ENCODE measurements around the gene NLGN1. TPM values are rescaled to one million over a fixed set of nuclear protein-coding genes. Genes with fewer than 3 reads are reported as not detected.

NLGN1 gene
- total and polyA plus RNA-seq, 2 of the 8 experiments (the other 6 are each of a cell fraction or from before 2014, with no cell fraction given) = 7.8 to 14.8 TPM

DNA sequence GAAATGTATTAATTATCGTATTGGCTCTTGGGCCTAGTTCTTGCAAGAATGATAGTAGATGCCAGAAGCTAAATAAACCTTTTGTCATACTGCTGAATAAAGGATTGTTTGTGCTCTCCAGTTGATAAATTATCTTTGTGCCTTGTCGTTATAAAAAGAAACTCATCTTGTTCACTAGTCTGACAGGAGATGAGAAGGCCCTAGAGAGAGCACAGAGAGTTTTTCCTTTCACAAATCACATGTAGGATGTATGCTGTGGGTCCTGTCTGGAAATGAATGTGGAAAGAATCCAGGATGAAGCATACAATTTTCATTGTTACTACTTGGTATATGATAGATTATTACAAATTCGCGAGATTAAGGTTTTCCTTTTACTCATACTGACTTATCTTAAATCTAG, 113.0 kb downstream of the NLGN1 start (continued):
- TF ChIP-seq, protein P1, sequence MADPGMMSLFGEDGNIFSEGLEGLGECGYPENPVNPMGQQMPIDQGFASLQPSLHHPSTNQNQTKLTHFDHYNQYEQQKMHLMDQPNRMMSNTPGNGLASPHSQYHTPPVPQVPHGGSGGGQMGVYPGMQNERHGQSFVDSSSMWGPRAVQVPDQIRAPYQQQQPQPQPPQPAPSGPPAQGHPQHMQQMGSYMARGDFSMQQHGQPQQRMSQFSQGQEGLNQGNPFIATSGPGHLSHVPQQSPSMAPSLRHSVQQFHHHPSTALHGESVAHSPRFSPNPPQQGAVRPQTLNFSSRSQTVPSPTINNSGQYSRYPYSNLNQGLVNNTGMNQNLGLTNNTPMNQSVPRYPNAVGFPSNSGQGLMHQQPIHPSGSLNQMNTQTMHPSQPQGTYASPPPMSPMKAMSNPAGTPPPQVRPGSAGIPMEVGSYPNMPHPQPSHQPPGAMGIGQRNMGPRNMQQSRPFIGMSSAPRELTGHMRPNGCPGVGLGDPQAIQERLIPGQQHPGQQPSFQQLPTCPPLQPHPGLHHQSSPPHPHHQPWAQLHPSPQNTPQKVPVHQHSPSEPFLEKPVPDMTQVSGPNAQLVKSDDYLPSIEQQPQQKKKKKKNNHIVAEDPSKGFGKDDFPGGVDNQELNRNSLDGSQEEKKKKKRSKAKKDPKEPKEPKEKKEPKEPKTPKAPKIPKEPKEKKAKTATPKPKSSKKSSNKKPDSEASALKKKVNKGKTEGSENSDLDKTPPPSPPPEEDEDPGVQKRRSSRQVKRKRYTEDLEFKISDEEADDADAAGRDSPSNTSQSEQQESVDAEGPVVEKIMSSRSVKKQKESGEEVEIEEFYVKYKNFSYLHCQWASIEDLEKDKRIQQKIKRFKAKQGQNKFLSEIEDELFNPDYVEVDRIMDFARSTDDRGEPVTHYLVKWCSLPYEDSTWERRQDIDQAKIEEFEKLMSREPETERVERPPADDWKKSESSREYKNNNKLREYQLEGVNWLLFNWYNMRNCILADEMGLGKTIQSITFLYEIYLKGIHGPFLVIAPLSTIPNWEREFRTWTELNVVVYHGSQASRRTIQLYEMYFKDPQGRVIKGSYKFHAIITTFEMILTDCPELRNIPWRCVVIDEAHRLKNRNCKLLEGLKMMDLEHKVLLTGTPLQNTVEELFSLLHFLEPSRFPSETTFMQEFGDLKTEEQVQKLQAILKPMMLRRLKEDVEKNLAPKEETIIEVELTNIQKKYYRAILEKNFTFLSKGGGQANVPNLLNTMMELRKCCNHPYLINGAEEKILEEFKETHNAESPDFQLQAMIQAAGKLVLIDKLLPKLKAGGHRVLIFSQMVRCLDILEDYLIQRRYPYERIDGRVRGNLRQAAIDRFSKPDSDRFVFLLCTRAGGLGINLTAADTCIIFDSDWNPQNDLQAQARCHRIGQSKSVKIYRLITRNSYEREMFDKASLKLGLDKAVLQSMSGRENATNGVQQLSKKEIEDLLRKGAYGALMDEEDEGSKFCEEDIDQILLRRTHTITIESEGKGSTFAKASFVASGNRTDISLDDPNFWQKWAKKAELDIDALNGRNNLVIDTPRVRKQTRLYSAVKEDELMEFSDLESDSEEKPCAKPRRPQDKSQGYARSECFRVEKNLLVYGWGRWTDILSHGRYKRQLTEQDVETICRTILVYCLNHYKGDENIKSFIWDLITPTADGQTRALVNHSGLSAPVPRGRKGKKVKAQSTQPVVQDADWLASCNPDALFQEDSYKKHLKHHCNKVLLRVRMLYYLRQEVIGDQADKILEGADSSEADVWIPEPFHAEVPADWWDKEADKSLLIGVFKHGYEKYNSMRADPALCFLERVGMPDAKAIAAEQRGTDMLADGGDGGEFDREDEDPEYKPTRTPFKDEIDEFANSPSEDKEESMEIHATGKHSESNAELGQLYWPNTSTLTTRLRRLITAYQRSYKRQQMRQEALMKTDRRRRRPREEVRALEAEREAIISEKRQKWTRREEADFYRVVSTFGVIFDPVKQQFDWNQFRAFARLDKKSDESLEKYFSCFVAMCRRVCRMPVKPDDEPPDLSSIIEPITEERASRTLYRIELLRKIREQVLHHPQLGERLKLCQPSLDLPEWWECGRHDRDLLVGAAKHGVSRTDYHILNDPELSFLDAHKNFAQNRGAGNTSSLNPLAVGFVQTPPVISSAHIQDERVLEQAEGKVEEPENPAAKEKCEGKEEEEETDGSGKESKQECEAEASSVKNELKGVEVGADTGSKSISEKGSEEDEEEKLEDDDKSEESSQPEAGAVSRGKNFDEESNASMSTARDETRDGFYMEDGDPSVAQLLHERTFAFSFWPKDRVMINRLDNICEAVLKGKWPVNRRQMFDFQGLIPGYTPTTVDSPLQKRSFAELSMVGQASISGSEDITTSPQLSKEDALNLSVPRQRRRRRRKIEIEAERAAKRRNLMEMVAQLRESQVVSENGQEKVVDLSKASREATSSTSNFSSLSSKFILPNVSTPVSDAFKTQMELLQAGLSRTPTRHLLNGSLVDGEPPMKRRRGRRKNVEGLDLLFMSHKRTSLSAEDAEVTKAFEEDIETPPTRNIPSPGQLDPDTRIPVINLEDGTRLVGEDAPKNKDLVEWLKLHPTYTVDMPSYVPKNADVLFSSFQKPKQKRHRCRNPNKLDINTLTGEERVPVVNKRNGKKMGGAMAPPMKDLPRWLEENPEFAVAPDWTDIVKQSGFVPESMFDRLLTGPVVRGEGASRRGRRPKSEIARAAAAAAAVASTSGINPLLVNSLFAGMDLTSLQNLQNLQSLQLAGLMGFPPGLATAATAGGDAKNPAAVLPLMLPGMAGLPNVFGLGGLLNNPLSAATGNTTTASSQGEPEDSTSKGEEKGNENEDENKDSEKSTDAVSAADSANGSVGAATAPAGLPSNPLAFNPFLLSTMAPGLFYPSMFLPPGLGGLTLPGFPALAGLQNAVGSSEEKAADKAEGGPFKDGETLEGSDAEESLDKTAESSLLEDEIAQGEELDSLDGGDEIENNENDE (IDR thresholded peaks at IDR 0.05; ENCODE audit: insufficient replicate concordance, low read length) = no peak
- TF ChIP-seq SP2 (IDR thresholded peaks at IDR 0.05; ENCODE audit: low read length) (no peak), RFX5 (IDR thresholded peaks at IDR 0.05; ENCODE audit: borderline replicate concordance, low read depth, low read length) (no peak), HDAC2 (IDR thresholded peaks at IDR 0.05; ENCODE audit: borderline replicate concordance in 1 of 2, low read depth in 2 of 2, low read length in 2 of 2) (no peak), NANOG (IDR thresholded peaks at IDR 0.05; ENCODE audit: insufficient read depth, low read depth, low read length, poor library complexity, severe bottlenecking) (no peak), CEBPB (IDR thresholded peaks at IDR 0.05; ENCODE audit: low read depth, low read length) (no peak), KDM5A (IDR thresholded peaks at IDR 0.05; ENCODE audit: low read length) (no peak), CBX8 (IDR thresholded peaks at IDR 0.05; ENCODE audit: borderline replicate concordance, low read depth, low read length) (no peak)
